ENCODE data around the gene OFD1. TPM values are rescaled to one million over a fixed set of nuclear protein-coding genes. Genes with fewer than 3 reads are reported as not detected.

OFD1 gene
- total RNA-seq, 1 experiment from 2014 or later: 76.3 TPM

DNA sequence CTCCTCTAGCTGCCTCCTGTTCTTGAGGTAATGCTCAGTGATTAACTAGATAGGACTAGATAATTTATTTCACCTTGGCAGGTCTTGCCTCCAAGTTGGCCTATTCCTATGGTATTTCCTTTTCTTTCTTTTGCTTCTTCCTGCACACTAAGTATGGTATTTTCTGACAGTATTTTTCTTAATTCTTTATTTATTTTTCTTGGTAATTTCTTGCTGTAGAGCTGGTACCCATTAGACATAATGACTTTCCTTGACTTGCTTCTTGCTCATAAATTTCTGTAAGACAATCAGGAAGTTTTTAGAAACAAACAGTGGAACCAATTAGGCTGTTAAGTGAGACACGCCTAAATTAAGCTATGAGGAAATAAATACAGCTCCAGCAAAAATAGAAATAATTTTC is 36.1 kb upstream of the OFD1 start:
- Histone ChIP-seq H3K4me3 (ENCODE audit: low read length) (peak overlapping the region; percentile 36; the same call in 1 of the 2 replicates), H3K36me3 (ENCODE audit: insufficient read depth, low read length) (0 out of 2 replicates have a peak, but pooled peaks cover 2% of the 10 kb centered on the region), H3K79me2 (ENCODE audit: low read length) (peaks cover 97% of the 10 kb centered on the region), H2AFZ (ENCODE audit: low read length) (no peak overlapping the region), H3K4me2 (ENCODE audit: low read depth, low read length, poor library complexity, severe bottlenecking) (peak overlapping the region; percentile 40), H3K4me1 (ENCODE audit: low read length) (peaks cover 82% of the 10 kb centered on the region), H3K27ac (ENCODE audit: low read length) (peak overlapping the region; percentile 80), H3K9me3 (ENCODE audit: low read length) (no peaks in the 10 kb centered on the region), H3K27me3 (ENCODE audit: low read length) (no peaks in the 10 kb centered on the region), H3K9ac (ENCODE audit: low read length) (no peak overlapping the region), H4K20me1 (ENCODE audit: insufficient read depth, low read depth, low read length) (peaks cover 24% of the 10 kb centered on the region), H3K9me2 (replicated peaks; ENCODE audit: insufficient read depth, low read length) (no peaks in the 10 kb centered on the region)
- no peak for DNase-seq

DNA sequence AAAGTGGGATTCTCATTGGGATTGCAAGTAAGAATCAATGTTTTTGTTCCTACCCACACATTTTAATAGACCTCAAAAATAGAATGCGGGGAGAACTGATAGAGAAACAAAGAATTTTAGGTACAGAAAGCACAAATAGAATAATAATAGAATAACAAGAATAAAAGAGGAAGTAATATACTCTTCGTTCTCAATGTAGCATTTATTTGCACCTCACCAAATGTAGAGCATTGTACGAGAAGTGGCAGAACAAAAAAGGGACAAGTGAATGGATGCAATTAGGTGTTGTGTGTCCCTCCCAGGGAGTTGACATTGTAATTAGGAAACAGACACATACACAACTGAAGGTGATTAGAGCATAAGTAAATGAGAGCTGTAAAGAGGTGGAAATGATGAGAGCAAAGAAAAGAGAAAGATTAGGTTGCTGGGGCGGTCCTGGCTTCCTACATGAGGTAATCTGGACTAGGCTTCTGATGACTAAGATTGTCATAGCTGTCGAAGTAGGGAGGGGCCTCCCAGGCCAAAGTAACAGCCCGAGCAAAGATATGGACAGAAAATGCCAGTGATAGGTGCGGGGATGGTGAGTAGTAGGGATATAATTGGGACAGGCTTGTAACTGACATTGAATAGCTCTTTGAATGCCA is 35.2 kb upstream of the OFD1 start:
- H3K27me3 ChIP-seq (ENCODE audit: low read length): no peaks in the 10 kb centered on the region
- no peak overlapping the region for H2AFZ ChIP-seq (ENCODE audit: low read length)
- H3K4me2 ChIP-seq (ENCODE audit: low read depth, low read length, poor library complexity, severe bottlenecking): peak overlapping the region; percentile 40
- peak; percentile 55 for DNase-seq
- H3K4me3 ChIP-seq (ENCODE audit: low read length): no peak overlapping the region
- no peaks in the 10 kb centered on the region for H3K9me3 ChIP-seq (ENCODE audit: low read length)
- H3K27ac ChIP-seq (ENCODE audit: low read length): peak overlapping the region; percentile 80
- peaks cover 74% of the 10 kb centered on the region for H3K4me1 ChIP-seq (ENCODE audit: low read length)
- H3K9ac ChIP-seq (ENCODE audit: low read length): no peak overlapping the region
- H4K20me1 ChIP-seq (ENCODE audit: insufficient read depth, low read depth, low read length): peaks cover 20% of the 10 kb centered on the region
- H3K36me3 ChIP-seq (ENCODE audit: insufficient read depth, low read length): 0 out of 2 replicates have a peak, but pooled peaks cover 2% of the 10 kb centered on the region
- peaks cover 97% of the 10 kb centered on the region for H3K79me2 ChIP-seq (ENCODE audit: low read length)
- no peaks in the 10 kb centered on the region for H3K9me2 ChIP-seq (replicated peaks; ENCODE audit: insufficient read depth, low read length)

DNA sequence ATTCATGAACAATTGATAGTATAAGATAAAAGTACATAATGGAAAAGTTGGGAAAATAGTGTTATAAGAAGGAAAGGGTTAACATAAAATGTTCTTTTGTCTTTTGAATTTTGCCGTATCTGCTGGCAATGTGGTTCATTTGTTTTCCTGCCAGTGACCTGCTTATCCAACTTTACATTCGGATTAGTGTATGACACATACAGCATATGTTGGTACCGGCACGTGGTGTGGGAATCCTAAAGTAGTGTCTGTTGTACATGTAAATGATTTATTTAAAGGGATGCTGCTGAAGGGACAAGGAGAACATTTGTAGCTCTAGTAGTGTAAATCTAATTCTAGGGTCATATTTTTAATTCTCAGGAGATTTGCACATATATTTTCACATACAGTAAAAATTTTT is 34.2 kb upstream of the OFD1 start:
- peaks cover 63% of the 10 kb centered on the region for H3K4me1 ChIP-seq (ENCODE audit: low read length)
- no peak for DNase-seq
- 0 out of 2 replicates have a peak, but pooled peaks cover 5% of the 10 kb centered on the region for H3K36me3 ChIP-seq (ENCODE audit: insufficient read depth, low read length)
- H3K27ac ChIP-seq (ENCODE audit: low read length): no peak overlapping the region
- H3K4me2 ChIP-seq (ENCODE audit: low read depth, low read length, poor library complexity, severe bottlenecking): no peak overlapping the region
- H3K9me2 ChIP-seq (replicated peaks; ENCODE audit: insufficient read depth, low read length): no peaks in the 10 kb centered on the region
- H3K79me2 ChIP-seq (ENCODE audit: low read length): peaks cover 94% of the 10 kb centered on the region
- H3K9me3 ChIP-seq (ENCODE audit: low read length): no peaks in the 10 kb centered on the region
- H2AFZ ChIP-seq (ENCODE audit: low read length): no peak overlapping the region
- H3K9ac ChIP-seq (ENCODE audit: low read length): no peak overlapping the region
- no peaks in the 10 kb centered on the region for H3K27me3 ChIP-seq (ENCODE audit: low read length)
- H4K20me1 ChIP-seq (ENCODE audit: insufficient read depth, low read depth, low read length): peaks cover 13% of the 10 kb centered on the region
- no peak overlapping the region for H3K4me3 ChIP-seq (ENCODE audit: low read length)

DNA sequence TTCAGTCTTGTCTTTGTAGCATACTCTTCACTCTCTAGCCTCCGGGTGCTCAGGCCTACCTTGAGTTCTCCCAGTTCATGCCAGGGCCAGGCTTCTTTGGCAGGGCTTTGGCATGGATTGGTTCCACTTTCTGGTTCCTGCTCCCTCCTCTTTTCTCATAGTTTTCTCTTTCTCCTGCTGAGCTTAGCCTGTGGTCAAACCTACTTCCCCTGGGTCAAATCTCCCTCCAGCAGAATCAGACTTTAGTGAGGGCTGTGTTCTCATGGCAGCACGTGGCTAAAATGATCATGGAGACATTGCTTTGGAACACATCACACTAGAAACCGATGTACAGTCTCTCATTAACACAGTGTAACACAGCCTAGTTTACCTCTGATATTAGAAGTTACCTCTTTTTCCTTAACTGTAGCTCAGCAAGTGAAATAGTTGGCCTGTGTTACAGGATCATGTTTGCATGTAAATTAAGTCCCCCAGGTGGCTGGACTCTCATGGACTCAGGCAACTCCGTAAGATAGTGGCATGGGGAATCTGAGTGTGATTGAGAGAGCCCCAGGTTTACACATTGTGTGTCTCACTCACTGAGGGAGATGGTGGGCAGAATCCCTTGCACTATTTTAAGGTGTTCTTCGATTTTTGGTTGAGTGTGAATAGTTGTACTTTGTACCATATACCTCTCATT is 32.3 kb upstream of the OFD1 start:
- no peak for DNase-seq
- Histone ChIP-seq H3K79me2 (ENCODE audit: low read length) (peaks cover 91% of the 10 kb centered on the region), H3K27me3 (ENCODE audit: low read length) (no peaks in the 10 kb centered on the region), H4K20me1 (ENCODE audit: insufficient read depth, low read depth, low read length) (peaks cover 10% of the 10 kb centered on the region), H3K4me3 (ENCODE audit: low read length) (no peak overlapping the region), H3K9ac (ENCODE audit: low read length) (no peak overlapping the region), H3K27ac (ENCODE audit: low read length) (peak overlapping the region; percentile 16; the same call in 1 of the 2 replicates), H3K9me3 (ENCODE audit: low read length) (no peaks in the 10 kb centered on the region), H3K36me3 (ENCODE audit: insufficient read depth, low read length) (0 out of 2 replicates have a peak, but pooled peaks cover 5% of the 10 kb centered on the region), H3K9me2 (replicated peaks; ENCODE audit: insufficient read depth, low read length) (no peaks in the 10 kb centered on the region), H2AFZ (ENCODE audit: low read length) (no peak overlapping the region), H3K4me1 (ENCODE audit: low read length) (peaks cover 45% of the 10 kb centered on the region), H3K4me2 (ENCODE audit: low read depth, low read length, poor library complexity, severe bottlenecking) (no peak overlapping the region)

DNA sequence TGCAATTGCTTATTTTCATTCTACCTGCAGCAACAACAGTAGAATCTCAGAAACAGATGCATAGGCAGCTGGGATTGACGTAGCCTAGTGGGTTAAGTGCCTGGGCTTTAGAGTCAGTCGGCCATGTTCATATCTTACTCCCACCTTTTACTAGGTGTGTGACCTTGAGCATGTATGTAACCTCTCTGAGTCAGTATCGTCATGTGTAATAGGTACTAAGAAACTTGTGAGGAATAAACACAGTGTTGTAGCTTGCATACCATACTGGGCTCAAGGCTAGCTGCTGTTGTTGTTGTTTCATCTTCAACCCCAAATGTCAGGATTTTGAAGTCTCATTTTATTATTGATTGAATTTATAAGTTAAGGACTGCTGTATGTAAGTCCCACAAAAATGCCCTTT is 31.4 kb upstream of the OFD1 start:
- DNase-seq: no peak
- H3K27me3 ChIP-seq (ENCODE audit: low read length): no peaks in the 10 kb centered on the region
- no peak overlapping the region for H3K27ac ChIP-seq (ENCODE audit: low read length)
- no peak overlapping the region for H3K4me2 ChIP-seq (ENCODE audit: low read depth, low read length, poor library complexity, severe bottlenecking)
- H3K9me2 ChIP-seq (replicated peaks; ENCODE audit: insufficient read depth, low read length): no peaks in the 10 kb centered on the region
- 0 out of 2 replicates have a peak, but pooled peaks cover 6% of the 10 kb centered on the region for H3K36me3 ChIP-seq (ENCODE audit: insufficient read depth, low read length)
- H3K9me3 ChIP-seq (ENCODE audit: low read length): no peaks in the 10 kb centered on the region
- H4K20me1 ChIP-seq (ENCODE audit: insufficient read depth, low read depth, low read length): peaks cover 5% of the 10 kb centered on the region; the same call in 1 of the 2 replicates
- H3K9ac ChIP-seq (ENCODE audit: low read length): no peak overlapping the region
- peaks cover 37% of the 10 kb centered on the region for H3K4me1 ChIP-seq (ENCODE audit: low read length)
- no peak overlapping the region for H3K4me3 ChIP-seq (ENCODE audit: low read length)
- peaks cover 91% of the 10 kb centered on the region for H3K79me2 ChIP-seq (ENCODE audit: low read length)
- no peak overlapping the region for H2AFZ ChIP-seq (ENCODE audit: low read length)

DNA sequence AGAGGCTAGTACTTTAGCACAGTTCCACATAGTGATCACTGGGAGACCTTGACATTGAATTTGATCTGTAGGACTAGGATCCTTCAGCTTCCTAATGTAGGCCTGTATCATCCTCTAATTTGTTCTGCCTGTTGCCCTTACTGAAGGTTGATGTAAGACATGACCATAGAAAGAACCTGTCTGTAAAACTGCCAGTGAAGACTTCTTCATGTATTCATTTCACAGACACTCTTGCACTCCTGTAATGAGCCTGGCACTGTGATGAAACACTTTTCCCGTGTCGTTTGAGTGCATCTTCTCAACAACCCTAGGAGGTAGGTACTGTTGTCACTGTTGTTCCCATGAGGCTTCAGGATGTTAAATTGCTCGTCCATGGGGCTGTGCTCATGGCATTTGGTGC is 31.0 kb upstream of the OFD1 start:
- no peak overlapping the region for H3K9ac ChIP-seq (ENCODE audit: low read length)
- H3K4me3 ChIP-seq (ENCODE audit: low read length): no peak overlapping the region
- peaks cover 5% of the 10 kb centered on the region; the same call in 1 of the 2 replicates for H4K20me1 ChIP-seq (ENCODE audit: insufficient read depth, low read depth, low read length)
- no peak overlapping the region for H3K27ac ChIP-seq (ENCODE audit: low read length)
- H3K79me2 ChIP-seq (ENCODE audit: low read length): peaks cover 91% of the 10 kb centered on the region
- H3K9me3 ChIP-seq (ENCODE audit: low read length): no peaks in the 10 kb centered on the region
- H3K4me2 ChIP-seq (ENCODE audit: low read depth, low read length, poor library complexity, severe bottlenecking): no peak overlapping the region
- no peak for DNase-seq
- H3K4me1 ChIP-seq (ENCODE audit: low read length): peaks cover 32% of the 10 kb centered on the region
- no peak overlapping the region for H2AFZ ChIP-seq (ENCODE audit: low read length)
- peaks cover 6% of the 10 kb centered on the region; the same call in 1 of the 2 replicates for H3K36me3 ChIP-seq (ENCODE audit: insufficient read depth, low read length)
- no peaks in the 10 kb centered on the region for H3K9me2 ChIP-seq (replicated peaks; ENCODE audit: insufficient read depth, low read length)
- H3K27me3 ChIP-seq (ENCODE audit: low read length): no peaks in the 10 kb centered on the region

DNA sequence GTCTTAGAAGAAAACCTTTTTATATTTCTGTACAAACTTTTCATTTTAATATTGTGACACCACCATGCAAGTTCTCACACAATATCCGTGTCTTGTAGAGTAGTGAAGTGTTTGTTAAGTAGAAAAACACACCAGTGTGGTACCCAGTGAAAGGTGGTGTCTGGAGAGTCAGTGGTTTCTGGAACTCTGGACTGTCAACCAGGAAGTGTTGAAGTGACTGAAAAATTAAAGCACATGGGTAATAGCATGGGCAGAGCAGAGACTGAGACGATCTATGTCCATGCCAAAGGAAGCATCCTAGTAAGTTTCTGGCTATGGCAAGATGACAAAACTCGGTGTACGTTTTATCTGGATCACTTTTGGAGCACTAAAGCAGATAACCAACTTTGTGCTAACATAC is 23.4 kb upstream of the OFD1 start:
- Histone ChIP-seq H3K4me1 (ENCODE audit: low read length) (peaks cover 6% of the 10 kb centered on the region), H3K9me2 (replicated peaks; ENCODE audit: insufficient read depth, low read length) (no peaks in the 10 kb centered on the region), H3K36me3 (ENCODE audit: insufficient read depth, low read length) (peaks cover 48% of the 10 kb centered on the region; the same call in 1 of the 2 replicates), H3K9ac (ENCODE audit: low read length) (no peak overlapping the region), H3K27me3 (ENCODE audit: low read length) (no peaks in the 10 kb centered on the region), H2AFZ (ENCODE audit: low read length) (no peak overlapping the region), H3K27ac (ENCODE audit: low read length) (peak overlapping the region; percentile 49), H3K9me3 (ENCODE audit: low read length) (no peaks in the 10 kb centered on the region), H3K4me3 (ENCODE audit: low read length) (no peak overlapping the region), H3K79me2 (ENCODE audit: low read length) (peaks cover 42% of the 10 kb centered on the region), H3K4me2 (ENCODE audit: low read depth, low read length, poor library complexity, severe bottlenecking) (no peak overlapping the region), H4K20me1 (ENCODE audit: insufficient read depth, low read depth, low read length) (no peaks in the 10 kb centered on the region; the same call in 1 of the 2 replicates)
- DNase-seq: no peak

DNA sequence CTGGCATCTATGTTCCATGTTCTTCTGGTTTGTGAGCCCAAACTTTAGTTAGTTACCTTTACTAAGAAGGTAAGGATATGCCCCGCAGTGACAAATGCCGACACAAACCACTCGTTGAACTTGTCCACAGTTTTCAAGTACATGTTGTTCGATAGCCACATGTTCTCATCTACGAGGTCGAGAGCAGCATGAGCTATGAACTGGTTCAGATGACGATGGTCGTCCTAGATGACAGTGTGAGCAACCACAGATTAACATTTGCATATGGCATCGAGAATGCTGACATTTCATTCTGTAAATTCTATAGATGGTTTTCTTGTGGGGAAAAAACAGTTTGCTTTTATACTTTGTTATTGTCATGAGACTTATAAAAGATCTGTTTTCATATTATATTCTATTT is 18.1 kb upstream of the OFD1 start:
- Histone ChIP-seq H2AFZ (ENCODE audit: low read length) (no peak overlapping the region), H4K20me1 (ENCODE audit: insufficient read depth, low read depth, low read length) (no peaks in the 10 kb centered on the region), H3K27me3 (ENCODE audit: low read length) (no peaks in the 10 kb centered on the region), H3K9me3 (ENCODE audit: low read length) (no peaks in the 10 kb centered on the region), H3K4me2 (ENCODE audit: low read depth, low read length, poor library complexity, severe bottlenecking) (no peak overlapping the region), H3K4me1 (ENCODE audit: low read length) (peaks cover 9% of the 10 kb centered on the region), H3K9me2 (replicated peaks; ENCODE audit: insufficient read depth, low read length) (no peaks in the 10 kb centered on the region), H3K27ac (ENCODE audit: low read length) (no peak overlapping the region), H3K79me2 (ENCODE audit: low read length) (peaks cover 30% of the 10 kb centered on the region), H3K4me3 (ENCODE audit: low read length) (no peak overlapping the region), H3K36me3 (ENCODE audit: insufficient read depth, low read length) (peaks cover 30% of the 10 kb centered on the region; the same call in 1 of the 2 replicates), H3K9ac (ENCODE audit: low read length) (no peak overlapping the region)
- no peak for DNase-seq
